ENCODE data around the gene DCP1A. TPM values are rescaled to one million over a fixed set of nuclear protein-coding genes. Genes with fewer than 3 reads are reported as not detected.

Gene DCP1A
- total RNA-seq, 1 donor from 2014 or later, result 25.0 TPM

- Mint-ChIP-seq H3K4me3 (ENCODE audit: unreplicated experiment) (no peak overlapping the region), H3K27me3 (ENCODE audit: low read depth, unreplicated experiment) (peaks cover 7% of the 10 kb centered on the region), H3K4me1 (ENCODE audit: low read depth, unreplicated experiment) (peaks cover 17% of the 10 kb centered on the region), H3K27ac (ENCODE audit: unreplicated experiment) (no peak overlapping the region), H3K9me3 (ENCODE audit: unreplicated experiment) (no peaks in the 10 kb centered on the region), H3K36me3 (ENCODE audit: low read depth, unreplicated experiment) (peaks cover 2% of the 10 kb centered on the region)
- Histone ChIP-seq H3K4me1 (ENCODE audit: insufficient read depth, low read length) (no peaks in the 10 kb centered on the region), H2AFZ (ENCODE audit: low read depth, low read length) (no peak overlapping the region), H3K36me3 (ENCODE audit: insufficient read depth, low read length) (no peaks in the 10 kb centered on the region), H3K4me3 (ENCODE audit: insufficient read depth, low read depth, low read length) (no peak overlapping the region), H3K27me3 (ENCODE audit: insufficient read depth, low read length) (no peaks in the 10 kb centered on the region), H3K9ac (ENCODE audit: low read length) (no peak overlapping the region), H3K79me2 (ENCODE audit: insufficient read depth, low read length) (peaks cover 5% of the 10 kb centered on the region), H4K20me1 (ENCODE audit: insufficient read depth, low read length) (peaks cover under 1% of the 10 kb centered on the region), H3K4me2 (ENCODE audit: low read length) (no peak overlapping the region), H3K9me3 (ENCODE audit: insufficient read depth, low read depth, low read length) (no peaks in the 10 kb centered on the region), H3K27ac (ENCODE audit: low read depth, low read length) (no peak overlapping the region)
- no peak for DNase-seq (ENCODE audit: low read depth)
- no peak for FAIRE-seq
- no peak for TF ChIP-seq EZH2 (IDR thresholded peaks at IDR 0.05; ENCODE audit: insufficient read depth, low read length)
- TF ChIP-seq CTCF (IDR thresholded peaks at IDR 0.05; ENCODE audit: insufficient read depth, low read depth, low read length), result no peak
Observed at GRCh38 chr3:53260286-53260785, 87.0 kb downstream of the DCP1A start.

- Histone ChIP-seq H3K36me3 (ENCODE audit: insufficient read depth, low read length) (no peaks in the 10 kb centered on the region), H3K27ac (ENCODE audit: low read depth, low read length) (no peak overlapping the region), H3K79me2 (ENCODE audit: insufficient read depth, low read length) (peaks cover 12% of the 10 kb centered on the region), H3K27me3 (ENCODE audit: insufficient read depth, low read length) (no peaks in the 10 kb centered on the region), H3K9ac (ENCODE audit: low read length) (no peak overlapping the region), H3K4me3 (ENCODE audit: insufficient read depth, low read depth, low read length) (no peak overlapping the region), H4K20me1 (ENCODE audit: insufficient read depth, low read length) (peaks cover 8% of the 10 kb centered on the region), H3K9me3 (ENCODE audit: insufficient read depth, low read depth, low read length) (no peaks in the 10 kb centered on the region), H3K4me1 (ENCODE audit: insufficient read depth, low read length) (no peaks in the 10 kb centered on the region), H2AFZ (ENCODE audit: low read depth, low read length) (no peak overlapping the region), H3K4me2 (ENCODE audit: low read length) (no peak overlapping the region)
- H3K27ac Mint-ChIP-seq (ENCODE audit: unreplicated experiment), result peak overlapping the region; percentile 16
- TF ChIP-seq CTCF (IDR thresholded peaks at IDR 0.05; ENCODE audit: insufficient read depth, low read depth, low read length), result no peak
- no peak for TF ChIP-seq EZH2 (IDR thresholded peaks at IDR 0.05; ENCODE audit: insufficient read depth, low read length)
- H3K27me3 Mint-ChIP-seq (ENCODE audit: low read depth, unreplicated experiment), result peaks cover 7% of the 10 kb centered on the region
- no peak overlapping the region for H3K4me3 Mint-ChIP-seq (ENCODE audit: unreplicated experiment)
- FAIRE-seq, result no peak
- peaks cover 2% of the 10 kb centered on the region for H3K36me3 Mint-ChIP-seq (ENCODE audit: low read depth, unreplicated experiment)
- peaks cover 17% of the 10 kb centered on the region for H3K4me1 Mint-ChIP-seq (ENCODE audit: low read depth, unreplicated experiment)
- DNase-seq (ENCODE audit: low read depth), result no peak
- no peaks in the 10 kb centered on the region for H3K9me3 Mint-ChIP-seq (ENCODE audit: unreplicated experiment)
Observed at GRCh38 chr3:53259427-53260259, 87.7 kb downstream of the DCP1A start.
